ENCODE measurements around the gene TAF13. TPM values are rescaled to one million over a fixed set of nuclear protein-coding genes. Genes with fewer than 3 reads are reported as not detected.

The TAF13 gene
- total RNA-seq: 10 to 100 TPM; 25.9 to 29.4 TPM

DNA sequence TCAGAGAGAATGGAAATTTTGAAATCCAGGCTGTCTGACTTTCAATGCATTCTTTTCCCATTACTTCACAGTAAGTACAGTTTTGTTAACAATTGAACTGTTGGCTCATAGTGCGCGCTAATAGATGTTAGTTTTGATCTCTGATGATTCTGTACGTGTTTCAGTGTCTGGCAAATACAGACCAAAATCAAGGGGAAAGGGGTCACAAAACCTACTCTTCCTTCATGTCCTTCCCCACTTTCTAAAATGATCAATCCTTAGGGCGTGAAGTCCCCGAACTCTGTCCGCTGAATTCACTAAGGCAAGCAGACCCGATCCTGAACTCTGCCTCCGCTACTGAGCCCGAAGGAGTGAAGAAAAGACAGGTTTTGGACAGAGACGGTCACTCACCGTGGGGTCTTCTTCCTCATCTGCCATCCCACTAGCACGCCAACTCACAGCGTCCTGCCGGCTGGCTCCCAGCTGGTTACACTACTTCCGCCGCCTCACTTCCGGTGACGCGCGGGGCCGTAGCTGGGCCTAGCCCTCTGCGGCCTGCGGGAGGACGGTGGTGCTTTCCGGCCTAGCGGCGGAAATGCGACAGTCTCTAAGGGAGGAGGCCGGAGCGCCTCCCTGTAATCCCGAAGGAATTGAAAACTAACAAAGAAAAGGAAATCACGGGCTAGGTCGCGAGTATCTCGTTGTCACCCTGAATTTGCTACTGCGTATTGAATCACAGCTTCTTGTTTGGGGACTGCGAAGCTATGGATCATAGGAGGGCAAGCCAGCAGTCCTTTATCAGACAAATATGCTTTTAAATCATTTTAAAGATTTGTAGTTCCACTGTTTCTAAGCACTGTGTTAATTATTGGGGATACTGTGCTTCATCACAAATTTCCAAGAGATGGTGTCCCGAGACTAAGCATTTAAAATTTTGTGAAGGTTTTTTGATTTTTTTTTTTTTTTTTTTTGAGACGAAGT, at the start of gene TAF13:
TAF13 (minus strand) TSS at position 473 of the 960 bp plus-strand sequence; CDS start at position 417, 56 bp downstream.
- peaks cover 22% of the 10 kb centered on the region for H3K4me1 Mint-ChIP-seq (ENCODE audit: low read depth)
- H3K4me3 Mint-ChIP-seq: peak within 1 kb of the TSS; percentile 98 to 99
- peak; percentile 100 for ATAC-seq (replicated peaks in 1 of 2)
- H3K9me3 Mint-ChIP-seq: no peaks in the 10 kb centered on the region
- peak; percentile 92 to 95 for DNase-seq
- peaks cover 0 to 6% of the 10 kb centered on the region in 2 donors for H3K36me3 Mint-ChIP-seq (ENCODE audit: insufficient read depth in 2 of 2)
- peak within 1 kb of the TSS; percentile 99 for H3K27ac Mint-ChIP-seq
- no peaks in the 10 kb centered on the region for H3K27me3 Mint-ChIP-seq (ENCODE audit: low read depth)

DNA sequence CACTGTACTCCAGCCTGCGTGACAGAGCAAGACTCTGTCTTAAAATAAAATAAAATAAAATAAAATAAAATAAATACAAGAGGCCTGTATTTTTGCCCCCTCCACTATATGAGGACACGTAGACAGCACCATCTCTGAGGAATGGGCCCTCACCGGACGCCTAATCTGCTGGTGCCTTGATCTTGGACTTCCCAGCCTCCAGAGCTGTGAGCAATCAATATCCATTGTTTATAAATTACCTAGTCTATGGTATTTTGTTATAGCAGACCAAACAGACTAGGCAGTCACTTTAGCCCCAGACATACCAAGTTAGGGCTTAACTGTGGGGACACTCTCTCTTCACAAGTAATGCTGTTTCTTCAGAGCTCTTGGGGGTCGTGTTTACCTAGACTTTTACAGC, 44.6 kb upstream of the TAF13 start:
- H3K27ac Mint-ChIP-seq: no peak overlapping the region
- H3K4me3 Mint-ChIP-seq: no peak overlapping the region
- H3K36me3 Mint-ChIP-seq (ENCODE audit: insufficient read depth in 2 of 2): no peaks in the 10 kb centered on the region
- H3K4me1 Mint-ChIP-seq (ENCODE audit: low read depth): peaks cover 22% of the 10 kb centered on the region
- H3K27me3 Mint-ChIP-seq (ENCODE audit: low read depth): no peaks in the 10 kb centered on the region
- H3K9me3 Mint-ChIP-seq: no peaks in the 10 kb centered on the region
- DNase-seq: no peak
- ATAC-seq (replicated peaks in 1 of 2): no peak

DNA sequence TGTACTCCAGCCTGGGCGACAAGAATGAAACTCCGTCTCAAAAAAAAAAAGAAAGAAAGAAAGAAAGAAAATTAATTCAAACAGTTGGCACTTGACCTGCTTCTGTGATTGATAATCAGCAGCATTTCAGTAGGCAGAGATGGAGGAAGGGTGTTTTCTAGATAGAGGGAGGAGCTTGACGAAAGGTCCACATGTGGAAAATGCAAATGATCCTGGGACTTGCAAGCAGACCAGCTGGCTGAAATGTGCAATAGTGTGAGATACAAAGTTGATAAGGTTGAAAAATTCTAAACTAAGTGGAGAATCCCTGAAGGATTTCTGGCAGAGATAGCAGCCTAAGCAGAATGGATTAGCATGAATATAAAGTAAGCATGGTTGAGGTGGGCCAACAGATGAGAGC, 42.3 kb upstream of the TAF13 start:
- peaks cover 10% of the 10 kb centered on the region for H3K27me3 Mint-ChIP-seq (ENCODE audit: low read depth)
- H3K4me1 Mint-ChIP-seq (ENCODE audit: low read depth): peaks cover 39% of the 10 kb centered on the region
- no peaks in the 10 kb centered on the region for H3K9me3 Mint-ChIP-seq
- H3K27ac Mint-ChIP-seq: no peak overlapping the region
- H3K4me3 Mint-ChIP-seq: no peak overlapping the region
- DNase-seq: no peak
- ATAC-seq (replicated peaks in 1 of 2): no peak
- H3K36me3 Mint-ChIP-seq (ENCODE audit: insufficient read depth in 2 of 2): peaks cover 0 to under 1% of the 10 kb centered on the region in 2 donors

DNA sequence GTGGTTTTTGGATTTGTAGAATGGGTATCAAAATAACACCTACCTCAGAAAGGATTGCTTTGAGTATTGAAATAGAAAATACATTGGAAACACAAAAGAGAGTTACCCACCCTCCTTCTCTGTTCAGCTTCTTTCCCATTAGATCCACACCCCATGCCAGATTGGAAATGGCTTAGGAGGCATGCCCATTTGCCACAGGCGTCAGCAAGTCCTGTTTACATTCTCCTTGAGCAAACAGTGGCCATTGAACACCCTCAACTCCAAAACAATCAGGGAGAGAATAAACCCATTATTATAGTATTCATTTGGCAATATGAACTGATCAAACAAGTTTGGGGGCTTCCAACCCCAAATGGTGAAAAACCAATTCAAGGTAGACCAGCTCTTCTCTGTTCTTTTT, 40.5 kb upstream of the TAF13 start:
- ATAC-seq (replicated peaks in 1 of 2) (no peak), DNase-seq (no peak)
- Mint-ChIP-seq H3K36me3 (ENCODE audit: insufficient read depth in 2 of 2) (peaks cover 0 to 3% of the 10 kb centered on the region in 2 donors), H3K9me3 (no peaks in the 10 kb centered on the region), H3K4me3 (peak overlapping the region; percentile 7 to 37), H3K4me1 (ENCODE audit: low read depth) (peaks cover 50% of the 10 kb centered on the region), H3K27ac (peak overlapping the region; percentile 20), H3K27me3 (ENCODE audit: low read depth) (peaks cover 21% of the 10 kb centered on the region)

GRCh38 chr1:109115685-109116084, 39.9 kb upstream of the TAF13 start:
- H3K4me1 Mint-ChIP-seq (ENCODE audit: low read depth): peaks cover 50% of the 10 kb centered on the region

DNA sequence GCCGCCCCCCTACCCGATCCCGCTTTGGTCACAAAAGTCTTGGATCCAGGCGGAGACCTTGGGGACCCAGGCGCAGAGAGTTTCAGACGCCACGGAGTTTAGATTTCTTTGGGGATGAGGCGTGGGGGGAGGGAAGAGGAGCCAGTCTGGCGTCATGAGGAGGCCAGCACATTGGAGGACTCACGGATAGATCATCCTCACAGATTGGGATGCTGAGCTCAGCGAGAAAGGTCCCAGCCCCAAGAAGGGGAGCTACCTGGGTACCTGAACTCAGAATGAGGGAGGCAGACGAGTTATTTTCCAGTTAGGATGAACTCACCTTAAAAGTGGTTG, 38.5 kb upstream of the TAF13 start:
- Mint-ChIP-seq H3K27me3 (ENCODE audit: low read depth) (peaks cover 21% of the 10 kb centered on the region), H3K4me1 (ENCODE audit: low read depth) (peaks cover 59% of the 10 kb centered on the region), H3K36me3 (ENCODE audit: insufficient read depth in 2 of 2) (peaks cover 0 to 3% of the 10 kb centered on the region in 2 donors), H3K27ac (no peak overlapping the region), H3K9me3 (no peaks in the 10 kb centered on the region), H3K4me3 (peak overlapping the region; percentile 85 to 97)
- no peak for ATAC-seq (replicated peaks in 1 of 2)
- no peak for DNase-seq

More at GRCh38 chr1:109115685-109116084, 39.9 kb upstream of the TAF13 start:
- Mint-ChIP-seq H3K36me3 (ENCODE audit: insufficient read depth in 2 of 2) (peaks cover 0 to 3% of the 10 kb centered on the region in 2 donors), H3K27ac (peak overlapping the region; percentile 20), H3K4me3 (peak overlapping the region in 1 of 2 donors; percentile 37), H3K27me3 (ENCODE audit: low read depth) (peaks cover 21% of the 10 kb centered on the region), H3K9me3 (no peaks in the 10 kb centered on the region)
- DNase-seq: peak; percentile 21 to 34
- peak; percentile 39 to 45 for ATAC-seq (replicated peaks in 1 of 2)

GRCh38 chr1:109113590-109114341, 38.0 kb upstream of the TAF13 start, which contains the start of gene ELAPOR1:
ELAPOR1 (plus strand) TSS chr1:109114115; CDS start chr1:109114184, 69 bp downstream.
- ATAC-seq (replicated peaks in 1 of 2) (peak; percentile 81 to 83), DNase-seq (peak; percentile 76 to 88)
- Mint-ChIP-seq H3K27ac (peak within 1 kb of the TSS; percentile 88), H3K36me3 (ENCODE audit: insufficient read depth in 2 of 2) (peaks cover 0 to 3% of the 10 kb centered on the region in 2 donors), H3K4me3 (peak within 1 kb of the TSS; percentile 91 to 97), H3K4me1 (ENCODE audit: low read depth) (peaks cover 59% of the 10 kb centered on the region), H3K9me3 (no peaks in the 10 kb centered on the region), H3K27me3 (ENCODE audit: low read depth) (peaks cover 21% of the 10 kb centered on the region)

DNA sequence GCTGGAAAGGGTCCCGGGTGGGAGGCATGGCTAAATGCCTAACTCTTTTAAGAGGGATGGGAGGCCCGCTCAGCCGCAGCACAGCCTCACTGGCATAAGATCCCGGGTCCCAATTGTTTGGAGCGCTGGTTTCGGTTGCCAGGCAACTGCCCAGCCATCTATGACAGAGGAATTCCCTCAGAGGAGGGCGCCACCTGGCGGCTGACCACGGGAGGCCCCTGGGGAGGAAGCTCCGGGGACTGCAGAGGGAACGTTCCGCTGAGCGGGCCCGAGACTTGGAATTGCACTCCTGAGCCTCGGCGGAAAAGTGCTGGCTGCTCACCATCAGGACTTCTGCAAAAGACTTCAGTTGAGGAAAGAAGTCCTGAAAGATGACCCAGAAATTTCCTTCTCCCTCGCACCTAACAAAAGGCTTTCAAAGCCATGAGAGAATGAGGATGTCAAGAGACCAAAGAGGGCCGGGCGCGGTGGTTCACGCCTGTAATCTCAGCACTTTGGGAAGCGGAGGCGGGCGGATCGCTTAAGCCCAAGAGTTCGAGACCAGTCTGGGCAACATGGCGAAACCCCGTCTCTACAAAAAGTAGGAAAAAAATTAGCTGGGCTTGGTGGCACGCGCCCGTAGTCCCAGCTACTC, 37.0 kb upstream of the TAF13 start:
- Mint-ChIP-seq H3K36me3 (ENCODE audit: insufficient read depth in 2 of 2) (peaks cover 0 to 3% of the 10 kb centered on the region in 2 donors), H3K9me3 (no peaks in the 10 kb centered on the region), H3K4me3 (peak overlapping the region; percentile 91 to 97), H3K27ac (peak overlapping the region; percentile 88), H3K27me3 (ENCODE audit: low read depth) (peaks cover 21% of the 10 kb centered on the region), H3K4me1 (ENCODE audit: low read depth) (peaks cover 59% of the 10 kb centered on the region)
- DNase-seq (peak; percentile 88 to 92), ATAC-seq (replicated peaks in 1 of 2) (peak; percentile 53 to 67)

DNA sequence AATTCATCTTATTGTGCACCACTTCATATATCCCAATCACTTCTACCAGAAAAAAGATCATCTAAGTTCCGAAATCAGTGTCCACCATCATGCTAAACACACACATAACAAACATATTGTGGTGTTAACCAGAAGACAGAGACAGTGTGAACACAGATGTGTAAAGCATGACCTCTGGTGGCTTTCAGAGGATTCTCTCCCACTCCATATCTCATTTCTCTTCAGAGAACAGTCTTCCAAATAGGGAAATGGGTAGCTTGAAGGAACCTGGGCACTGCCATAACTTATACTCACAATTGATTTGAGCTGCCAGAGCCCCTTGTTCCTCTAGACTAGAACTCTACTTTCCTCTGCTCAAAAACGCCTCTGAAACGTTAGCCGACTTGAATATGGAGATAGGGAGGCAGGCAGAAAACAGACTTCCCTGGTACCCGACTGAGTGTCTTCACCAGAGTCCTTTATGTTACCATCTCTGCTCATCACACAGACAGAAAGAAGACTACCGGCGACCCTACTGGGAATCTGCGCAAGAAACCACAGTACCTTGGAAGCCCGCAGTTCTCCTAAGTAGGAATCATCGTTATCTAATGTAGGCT, 36.4 kb upstream of the TAF13 start:
- Mint-ChIP-seq H3K27me3 (ENCODE audit: low read depth) (peaks cover 21% of the 10 kb centered on the region), H3K4me3 (peak overlapping the region; percentile 91 to 97), H3K36me3 (ENCODE audit: insufficient read depth in 2 of 2) (peaks cover 0 to 3% of the 10 kb centered on the region in 2 donors), H3K4me1 (ENCODE audit: low read depth) (peaks cover 55% of the 10 kb centered on the region), H3K27ac (no peak overlapping the region), H3K9me3 (no peaks in the 10 kb centered on the region)
- ATAC-seq (replicated peaks in 1 of 2): no peak
- DNase-seq: no peak

DNA sequence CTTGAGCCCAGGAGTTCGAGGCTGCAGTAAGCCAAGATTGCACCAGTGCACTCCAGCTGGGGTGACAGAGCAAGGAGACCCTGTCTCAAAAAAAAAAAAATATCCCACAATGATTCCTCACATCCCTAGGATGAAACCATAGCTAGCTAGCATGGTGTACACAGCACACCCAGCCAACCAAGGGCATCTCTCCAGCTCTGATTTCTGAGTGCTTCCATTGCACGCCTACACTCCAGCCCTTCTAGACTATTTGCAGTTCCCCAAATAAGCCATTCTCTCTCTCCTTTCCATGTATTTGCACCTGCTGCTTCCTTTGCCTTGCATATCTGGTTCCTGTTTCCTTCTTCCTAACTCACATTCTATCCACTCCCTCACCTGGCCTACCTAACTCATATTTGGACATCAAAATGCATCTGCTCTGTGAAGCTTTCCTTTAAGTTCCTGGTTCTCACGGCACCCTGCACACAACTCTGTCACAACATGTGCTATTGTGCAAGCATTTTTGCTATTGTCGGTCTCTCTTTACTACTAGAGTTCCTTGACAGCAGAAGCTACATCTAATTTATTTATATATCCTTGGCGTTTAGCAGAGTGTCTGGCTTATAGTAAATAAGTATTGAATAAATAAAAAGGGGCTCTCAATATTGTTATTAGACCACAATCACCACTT, 35.7 kb upstream of the TAF13 start:
- Mint-ChIP-seq H3K36me3 (ENCODE audit: insufficient read depth in 2 of 2) (peaks cover 0 to 3% of the 10 kb centered on the region in 2 donors), H3K27ac (no peak overlapping the region), H3K9me3 (no peaks in the 10 kb centered on the region), H3K27me3 (ENCODE audit: low read depth) (peaks cover 21% of the 10 kb centered on the region), H3K4me1 (ENCODE audit: low read depth) (peaks cover 49% of the 10 kb centered on the region), H3K4me3 (no peak overlapping the region)
- ATAC-seq (replicated peaks in 1 of 2): no peak
- no peak for DNase-seq

DNA sequence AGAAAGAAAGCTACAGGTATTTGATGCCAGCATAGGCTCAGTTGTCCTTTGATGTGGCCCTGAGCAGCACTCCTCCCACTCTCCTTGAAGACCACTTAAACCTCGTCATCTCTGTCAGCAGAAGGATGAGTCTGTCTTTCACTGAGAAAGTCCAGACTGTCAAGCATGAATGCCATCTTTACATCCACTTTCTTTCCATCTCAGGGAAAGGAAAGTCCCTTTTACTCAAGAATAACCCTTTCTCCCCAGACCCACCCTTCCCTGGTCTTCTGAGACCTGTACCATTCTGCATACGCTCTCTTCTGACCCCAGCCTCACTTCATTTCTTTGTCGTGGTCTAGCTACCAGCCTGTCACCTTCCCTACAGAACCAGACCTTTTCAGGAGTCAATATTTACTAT, 34.1 kb upstream of the TAF13 start:
- ATAC-seq (replicated peaks in 1 of 2) (peak; percentile 3 to 16), DNase-seq (no peak)
- Mint-ChIP-seq H3K4me1 (ENCODE audit: low read depth) (peaks cover 34% of the 10 kb centered on the region), H3K4me3 (no peak overlapping the region), H3K36me3 (ENCODE audit: insufficient read depth in 2 of 2) (peaks cover 0 to 3% of the 10 kb centered on the region in 2 donors), H3K27me3 (ENCODE audit: low read depth) (peaks cover 21% of the 10 kb centered on the region), H3K9me3 (no peaks in the 10 kb centered on the region), H3K27ac (no peak overlapping the region)

DNA sequence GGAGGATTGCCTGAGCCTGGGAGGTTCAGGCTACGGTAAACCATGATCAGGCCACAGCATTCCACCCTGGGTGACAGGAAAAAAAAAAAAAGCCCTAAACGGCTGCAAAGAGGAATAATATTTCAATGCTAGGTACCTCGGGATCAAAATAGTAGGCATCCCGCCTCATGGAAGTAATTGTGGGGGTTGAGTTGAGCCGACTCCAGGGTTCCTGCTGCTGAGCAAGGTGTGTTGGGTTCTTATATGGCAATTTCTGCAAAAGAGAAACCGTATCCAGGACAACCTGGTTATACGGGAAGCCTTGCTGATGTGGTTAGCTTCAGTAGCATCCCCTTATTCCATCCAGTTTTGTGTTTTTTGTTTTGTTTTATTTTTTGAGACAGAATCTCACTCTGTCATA, 32.0 kb upstream of the TAF13 start:
- H3K9me3 Mint-ChIP-seq: no peaks in the 10 kb centered on the region
- no peak overlapping the region for H3K27ac Mint-ChIP-seq
- H3K4me1 Mint-ChIP-seq (ENCODE audit: low read depth): peaks cover 18% of the 10 kb centered on the region
- DNase-seq (no peak), ATAC-seq (replicated peaks in 1 of 2) (no peak)
- peaks cover 8% of the 10 kb centered on the region for H3K27me3 Mint-ChIP-seq (ENCODE audit: low read depth)
- H3K36me3 Mint-ChIP-seq (ENCODE audit: insufficient read depth in 2 of 2): peaks cover 0 to 2% of the 10 kb centered on the region in 2 donors
- no peak overlapping the region for H3K4me3 Mint-ChIP-seq
